ENCODE measurements around the gene DNAJC17. TPM values are rescaled to one million over a fixed set of nuclear protein-coding genes. Genes with fewer than 3 reads are reported as not detected.

DNAJC17 gene
- total and polyA plus RNA-seq, 2 of the 13 experiments (the other 11 are each of a cell fraction or from before 2014, with no cell fraction given), result 22.2 to 26.5 TPM

DNA sequence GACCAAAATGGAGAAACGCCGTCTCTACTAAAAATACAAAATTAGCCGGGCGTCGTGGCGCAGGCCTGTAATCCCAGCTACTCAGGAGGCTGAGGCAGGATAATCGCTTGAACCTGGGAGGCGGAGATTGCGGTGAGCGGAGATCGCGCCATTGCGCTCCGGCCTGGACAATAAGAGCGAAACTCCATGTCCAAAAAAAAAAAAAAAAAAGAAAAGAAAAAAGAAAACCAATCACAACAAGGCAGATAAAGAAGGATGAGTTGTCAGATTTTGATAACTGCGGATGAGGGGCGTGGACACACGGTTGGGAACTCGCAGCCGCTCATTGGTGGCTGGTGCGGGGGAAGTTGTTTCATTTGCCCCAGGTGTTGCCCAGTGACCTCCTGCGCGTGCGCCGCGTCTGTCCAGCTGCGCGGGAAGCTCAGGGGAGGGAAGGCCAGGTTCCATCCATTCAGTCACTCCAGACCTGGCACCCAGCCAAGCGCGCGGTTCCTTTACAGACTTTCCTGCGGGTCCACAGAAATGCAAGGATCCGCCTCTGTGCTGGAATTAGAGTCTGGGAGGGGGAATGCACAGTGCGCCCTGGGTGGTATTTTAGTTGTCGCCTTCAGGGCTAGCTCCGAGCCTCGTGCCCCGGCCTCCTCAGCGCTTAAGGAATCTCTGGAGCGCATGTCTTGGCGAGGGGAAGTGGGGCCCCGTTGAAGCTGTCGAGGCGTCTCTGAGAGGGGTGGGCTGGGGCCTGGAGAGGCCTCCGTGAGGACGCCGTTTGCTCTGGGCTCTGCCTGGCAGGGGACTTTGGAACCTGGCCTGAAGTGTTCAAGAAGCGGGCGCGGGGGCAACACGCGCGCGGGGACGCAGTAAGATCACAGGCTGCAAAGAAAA lies 44.1 kb downstream of the DNAJC17 start (continued):
- TF ChIP-seq, protein P1, sequence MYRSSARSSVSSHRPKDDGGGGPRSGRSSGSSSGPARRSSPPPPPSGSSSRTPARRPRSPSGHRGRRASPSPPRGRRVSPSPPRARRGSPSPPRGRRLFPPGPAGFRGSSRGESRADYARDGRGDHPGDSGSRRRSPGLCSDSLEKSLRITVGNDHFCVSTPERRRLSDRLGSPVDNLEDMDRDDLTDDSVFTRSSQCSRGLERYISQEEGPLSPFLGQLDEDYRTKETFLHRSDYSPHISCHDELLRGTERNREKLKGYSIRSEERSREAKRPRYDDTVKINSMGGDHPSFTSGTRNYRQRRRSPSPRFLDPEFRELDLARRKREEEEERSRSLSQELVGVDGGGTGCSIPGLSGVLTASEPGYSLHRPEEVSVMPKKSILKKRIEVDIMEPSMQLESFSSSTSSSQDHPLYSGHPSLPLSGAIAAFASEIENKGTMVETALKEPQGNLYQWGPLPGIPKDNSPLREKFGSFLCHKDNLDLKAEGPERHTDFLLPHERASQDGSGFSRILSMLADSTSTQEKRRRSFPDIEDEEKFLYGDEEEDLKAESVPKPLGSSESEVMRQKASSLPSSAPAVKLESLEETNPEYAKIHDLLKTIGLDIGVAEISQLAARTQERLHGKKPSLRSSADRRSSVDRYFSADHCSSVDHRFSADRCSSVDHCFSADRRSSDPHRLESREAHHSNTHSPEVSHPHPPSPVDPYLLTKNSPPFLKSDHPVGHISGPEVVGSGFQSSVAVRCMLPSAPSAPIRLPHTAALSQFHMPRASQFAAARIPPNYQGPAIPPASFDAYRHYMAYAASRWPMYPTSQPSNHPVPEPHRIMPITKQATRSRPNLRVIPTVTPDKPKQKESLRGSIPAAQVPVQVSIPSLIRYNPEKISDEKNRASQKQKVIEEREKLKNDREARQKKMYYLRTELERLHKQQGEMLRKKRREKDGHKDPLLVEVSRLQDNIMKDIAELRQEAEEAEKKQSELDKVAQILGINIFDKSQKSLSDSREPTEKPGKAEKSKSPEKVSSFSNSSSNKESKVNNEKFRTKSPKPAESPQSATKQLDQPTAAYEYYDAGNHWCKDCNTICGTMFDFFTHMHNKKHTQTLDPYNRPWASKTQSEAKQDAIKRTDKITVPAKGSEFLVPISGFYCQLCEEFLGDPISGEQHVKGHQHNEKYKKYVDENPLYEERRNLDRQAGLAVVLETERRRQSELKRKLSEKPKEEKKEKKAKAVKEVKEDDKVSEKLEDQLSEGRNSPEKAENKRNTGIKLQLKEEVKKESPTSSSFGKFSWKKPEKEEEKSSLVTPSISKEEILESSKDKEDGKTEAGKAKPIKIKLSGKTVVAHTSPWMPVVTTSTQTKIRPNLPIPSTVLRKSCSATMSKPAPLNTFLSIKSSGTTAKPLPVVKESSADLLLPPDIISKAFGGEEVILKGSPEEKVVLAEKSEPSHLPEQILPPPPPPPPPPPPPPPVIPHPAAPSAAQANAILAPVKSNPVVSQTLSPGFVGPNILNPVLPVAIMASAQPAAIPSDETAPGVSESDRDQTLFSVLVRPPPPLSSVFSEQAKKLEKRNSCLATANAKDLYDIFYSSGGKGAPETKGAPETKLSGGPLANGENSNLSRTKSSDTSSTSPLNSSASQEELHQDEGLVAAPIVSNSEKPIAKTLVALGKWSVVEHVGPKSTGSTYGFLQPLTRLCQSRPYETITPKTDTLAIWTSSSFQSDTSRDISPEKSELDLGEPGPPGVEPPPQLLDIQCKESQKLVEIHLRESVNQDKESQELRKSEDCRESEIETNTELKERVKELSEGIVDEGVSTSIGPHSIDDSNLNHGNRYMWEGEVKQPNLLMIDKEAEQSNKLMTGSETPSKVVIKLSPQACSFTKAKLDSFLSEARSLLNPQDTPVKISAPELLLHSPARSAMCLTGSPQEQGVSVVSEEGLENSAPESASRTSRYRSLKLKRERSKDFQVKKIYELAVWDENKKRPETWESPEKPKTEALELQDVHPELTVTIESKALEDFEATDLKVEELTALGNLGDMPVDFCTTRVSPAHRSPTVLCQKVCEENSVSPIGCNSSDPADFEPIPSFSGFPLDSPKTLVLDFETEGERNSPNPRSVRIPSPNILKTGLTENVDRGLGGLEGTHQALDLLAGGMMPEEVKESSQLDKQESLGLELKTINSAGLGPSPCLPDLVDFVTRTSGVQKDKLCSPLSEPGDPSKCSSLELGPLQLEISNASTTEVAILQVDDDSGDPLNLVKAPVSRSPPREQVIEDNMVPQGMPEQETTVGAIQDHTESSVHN (CRISPR knock-in tag; IDR thresholded peaks at IDR 0.05), result 0 out of 2 replicates have a peak, but pooled peaks have one; percentile 26
- TF ChIP-seq KAT8 (CRISPR knock-in tag; IDR thresholded peaks at IDR 0.05) (no peak), SNAPC2 (CRISPR knock-in tag; IDR thresholded peaks at IDR 0.05) (peak; percentile 49; the same call in 1 of the 2 replicates), HMGA1 (CRISPR knock-in tag; conservative IDR thresholded peaks at IDR 0.05) (no peak), TAF1 (CRISPR knock-in tag; IDR thresholded peaks at IDR 0.05) (no peak), SUZ12 (IDR thresholded peaks at IDR 0.05; ENCODE audit: low read depth, low read length) (no peak), ZNF891 (CRISPR knock-in tag; IDR thresholded peaks at IDR 0.05) (no peak; the same call in none of the 2 replicates), CHCHD3 (CRISPR knock-in tag; IDR thresholded peaks at IDR 0.05) (0 out of 2 replicates have a peak, but pooled peaks have one; percentile 58), JUNB (CRISPR knock-in tag; IDR thresholded peaks at IDR 0.05; ENCODE audit: borderline replicate concordance) (peak; percentile 73; the same call in 1 of the 2 replicates), ZNF383 (CRISPR knock-in tag; IDR thresholded peaks at IDR 0.05; ENCODE audit: borderline replicate concordance) (no peak), JARID2 (CRISPR knock-in tag; IDR thresholded peaks at IDR 0.05; ENCODE audit: insufficient replicate concordance) (no peak), HOXA5 (CRISPR knock-in tag; IDR thresholded peaks at IDR 0.05) (peak; percentile 55; the same call in 1 of the 2 replicates)
- TF ChIP-seq, protein P2, sequence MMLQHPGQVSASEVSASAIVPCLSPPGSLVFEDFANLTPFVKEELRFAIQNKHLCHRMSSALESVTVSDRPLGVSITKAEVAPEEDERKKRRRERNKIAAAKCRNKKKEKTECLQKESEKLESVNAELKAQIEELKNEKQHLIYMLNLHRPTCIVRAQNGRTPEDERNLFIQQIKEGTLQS (CRISPR knock-in tag; IDR thresholded peaks at IDR 0.05), result no peak
- TF ChIP-seq, protein P3, sequence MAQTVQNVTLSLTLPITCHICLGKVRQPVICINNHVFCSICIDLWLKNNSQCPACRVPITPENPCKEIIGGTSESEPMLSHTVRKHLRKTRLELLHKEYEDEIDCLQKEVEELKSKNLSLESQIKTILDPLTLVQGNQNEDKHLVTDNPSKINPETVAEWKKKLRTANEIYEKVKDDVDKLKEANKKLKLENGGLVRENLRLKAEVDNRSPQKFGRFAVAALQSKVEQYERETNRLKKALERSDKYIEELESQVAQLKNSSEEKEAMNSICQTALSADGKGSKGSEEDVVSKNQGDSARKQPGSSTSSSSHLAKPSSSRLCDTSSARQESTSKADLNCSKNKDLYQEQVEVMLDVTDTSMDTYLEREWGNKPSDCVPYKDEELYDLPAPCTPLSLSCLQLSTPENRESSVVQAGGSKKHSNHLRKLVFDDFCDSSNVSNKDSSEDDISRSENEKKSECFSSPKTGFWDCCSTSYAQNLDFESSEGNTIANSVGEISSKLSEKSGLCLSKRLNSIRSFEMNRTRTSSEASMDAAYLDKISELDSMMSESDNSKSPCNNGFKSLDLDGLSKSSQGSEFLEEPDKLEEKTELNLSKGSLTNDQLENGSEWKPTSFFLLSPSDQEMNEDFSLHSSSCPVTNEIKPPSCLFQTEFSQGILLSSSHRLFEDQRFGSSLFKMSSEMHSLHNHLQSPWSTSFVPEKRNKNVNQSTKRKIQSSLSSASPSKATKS (CRISPR knock-in tag; IDR thresholded peaks at IDR 0.05), result no peak
- TF ChIP-seq, protein P4, sequence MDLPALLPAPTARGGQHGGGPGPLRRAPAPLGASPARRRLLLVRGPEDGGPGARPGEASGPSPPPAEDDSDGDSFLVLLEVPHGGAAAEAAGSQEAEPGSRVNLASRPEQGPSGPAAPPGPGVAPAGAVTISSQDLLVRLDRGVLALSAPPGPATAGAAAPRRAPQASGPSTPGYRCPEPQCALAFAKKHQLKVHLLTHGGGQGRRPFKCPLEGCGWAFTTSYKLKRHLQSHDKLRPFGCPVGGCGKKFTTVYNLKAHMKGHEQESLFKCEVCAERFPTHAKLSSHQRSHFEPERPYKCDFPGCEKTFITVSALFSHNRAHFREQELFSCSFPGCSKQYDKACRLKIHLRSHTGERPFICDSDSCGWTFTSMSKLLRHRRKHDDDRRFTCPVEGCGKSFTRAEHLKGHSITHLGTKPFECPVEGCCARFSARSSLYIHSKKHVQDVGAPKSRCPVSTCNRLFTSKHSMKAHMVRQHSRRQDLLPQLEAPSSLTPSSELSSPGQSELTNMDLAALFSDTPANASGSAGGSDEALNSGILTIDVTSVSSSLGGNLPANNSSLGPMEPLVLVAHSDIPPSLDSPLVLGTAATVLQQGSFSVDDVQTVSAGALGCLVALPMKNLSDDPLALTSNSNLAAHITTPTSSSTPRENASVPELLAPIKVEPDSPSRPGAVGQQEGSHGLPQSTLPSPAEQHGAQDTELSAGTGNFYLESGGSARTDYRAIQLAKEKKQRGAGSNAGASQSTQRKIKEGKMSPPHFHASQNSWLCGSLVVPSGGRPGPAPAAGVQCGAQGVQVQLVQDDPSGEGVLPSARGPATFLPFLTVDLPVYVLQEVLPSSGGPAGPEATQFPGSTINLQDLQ (CRISPR knock-in tag; IDR thresholded peaks at IDR 0.05), result no peak

Measured in HepG2 (cell line).